ENCODE results near the gene MORN1.

MORN1 gene

GRCh38 chr1:2419416-2419815, 28.1 kb upstream of the MORN1 start:
- DNase-seq (ENCODE audit: low read depth), result no peak

GRCh38 chr1:2418791-2419320, 27.5 kb upstream of the MORN1 start:
- DNase-seq (ENCODE audit: low read depth), result no peak

GRCh38 chr1:2417833-2418225, 26.5 kb upstream of the MORN1 start:
- DNase-seq (ENCODE audit: low read depth), result no peak

- DNase-seq (ENCODE audit: low read depth), result no peak
Observed at GRCh38 chr1:2417083-2417832, 25.9 kb upstream of the MORN1 start.

GRCh38 chr1:2416403-2416802, 25.0 kb upstream of the MORN1 start:
- DNase-seq (ENCODE audit: low read depth), result no peak

- no peak for DNase-seq (ENCODE audit: low read depth)
Observed at GRCh38 chr1:2415801-2416208, 24.5 kb upstream of the MORN1 start.

GRCh38 chr1:2415337-2415736, 24.0 kb upstream of the MORN1 start:
- no peak for DNase-seq (ENCODE audit: low read depth)

GRCh38 chr1:2414297-2414958, 23.1 kb upstream of the MORN1 start:
- peak; percentile 73 for DNase-seq (ENCODE audit: low read depth)

- DNase-seq (ENCODE audit: low read depth), result no peak
Observed at GRCh38 chr1:2413495-2414296, 22.3 kb upstream of the MORN1 start.

- DNase-seq (ENCODE audit: low read depth), result peak; percentile 65
Observed at GRCh38 chr1:2412773-2413494, 21.6 kb upstream of the MORN1 start.

GRCh38 chr1:2412395-2412772, 21.0 kb upstream of the MORN1 start, which contains the start of gene PEX10:
PEX10 (minus strand) TSS chr1:2412564; CDS start chr1:2412502, 62 bp downstream.
- peak; percentile 96 for DNase-seq (ENCODE audit: low read depth)

- DNase-seq (ENCODE audit: low read depth), result peak; percentile 41
Observed at GRCh38 chr1:2411801-2412394, 20.5 kb upstream of the MORN1 start.

GRCh38 chr1:2409745-2410144, 18.4 kb upstream of the MORN1 start:
- no peak for DNase-seq (ENCODE audit: low read depth)

GRCh38 chr1:2408859-2409276, 17.5 kb upstream of the MORN1 start:
- DNase-seq (ENCODE audit: low read depth), result no peak

- DNase-seq (ENCODE audit: low read depth), result no peak
Observed at GRCh38 chr1:2408456-2408855, 17.1 kb upstream of the MORN1 start.

- DNase-seq (ENCODE audit: low read depth), result no peak
Observed at GRCh38 chr1:2407991-2408275, 16.6 kb upstream of the MORN1 start.

GRCh38 chr1:2407166-2407990, 16.0 kb upstream of the MORN1 start:
- no peak for DNase-seq (ENCODE audit: low read depth)

GRCh38 chr1:2406451-2407041, 15.2 kb upstream of the MORN1 start:
- DNase-seq (ENCODE audit: low read depth), result no peak

GRCh38 chr1:2405588-2406295, 14.4 kb upstream of the MORN1 start:
- DNase-seq (ENCODE audit: low read depth), result peak; percentile 77

Data from ELR (cell line).